Measurements from ENCODE around the gene MRPL4.

- TF ChIP-seq, protein P1, sequence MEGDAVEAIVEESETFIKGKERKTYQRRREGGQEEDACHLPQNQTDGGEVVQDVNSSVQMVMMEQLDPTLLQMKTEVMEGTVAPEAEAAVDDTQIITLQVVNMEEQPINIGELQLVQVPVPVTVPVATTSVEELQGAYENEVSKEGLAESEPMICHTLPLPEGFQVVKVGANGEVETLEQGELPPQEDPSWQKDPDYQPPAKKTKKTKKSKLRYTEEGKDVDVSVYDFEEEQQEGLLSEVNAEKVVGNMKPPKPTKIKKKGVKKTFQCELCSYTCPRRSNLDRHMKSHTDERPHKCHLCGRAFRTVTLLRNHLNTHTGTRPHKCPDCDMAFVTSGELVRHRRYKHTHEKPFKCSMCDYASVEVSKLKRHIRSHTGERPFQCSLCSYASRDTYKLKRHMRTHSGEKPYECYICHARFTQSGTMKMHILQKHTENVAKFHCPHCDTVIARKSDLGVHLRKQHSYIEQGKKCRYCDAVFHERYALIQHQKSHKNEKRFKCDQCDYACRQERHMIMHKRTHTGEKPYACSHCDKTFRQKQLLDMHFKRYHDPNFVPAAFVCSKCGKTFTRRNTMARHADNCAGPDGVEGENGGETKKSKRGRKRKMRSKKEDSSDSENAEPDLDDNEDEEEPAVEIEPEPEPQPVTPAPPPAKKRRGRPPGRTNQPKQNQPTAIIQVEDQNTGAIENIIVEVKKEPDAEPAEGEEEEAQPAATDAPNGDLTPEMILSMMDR (IDR thresholded peaks at IDR 0.05): no peak
- TF ChIP-seq ZFX (IDR thresholded peaks at IDR 0.05; ENCODE audit: borderline replicate concordance): no peak
Observed at GRCh38 chr19:10226021-10226375, 26.0 kb upstream of the MRPL4 start.

All from 22Rv1 (cell line).